IMR-90 (cell line): ENCODE measurements around the gene DHRSX. TPM values are rescaled to one million over a fixed set of nuclear protein-coding genes. Genes with fewer than 3 reads are reported as not detected.

ENCODE experiments used
- ATAC-seq: fragments of 200-7000 bp; cut with Tn5 transposase; 2 replicates; pipeline ENCODE4 v1.9.1; 2020; ENCODE audit warnings: low read depth, mild to moderate bottlenecking, moderate library complexity
- BruUV-seq: library from RNA; stranded (reverse); fragments of 400-500 nt; replicated peaks from 2 replicates; lab custom pipeline; 2021; lab: Mats Ljungman, UMichigan
- CTCF ChIA-PET: fragments of 300-600 bp; formaldehyde crosslinking; extraction: SDS; loops from one replicate; lab custom pipeline; 2021; ENCODE audit warnings: antibody characterized with exemption; lab: Yijun Ruan, JAX
- POLR2A ChIA-PET: fragments of 300-600 bp; sonication (Branson Sonifier 250); formaldehyde crosslinking; loops from one replicate; lab custom pipeline; 2022; ENCODE audit warnings: antibody characterized with exemption; ENCODE audit not compliant: unreplicated experiment; lab: Charles Lee
- DNase-seq: peaks from one replicate; pipeline ENCODE4 v3.0.0; 2013
- H2AFZ ChIP-seq: replicated peaks from 2 replicates; pipeline ENCODE3; 2013; ENCODE audit warnings: low read length, mild to moderate bottlenecking; ENCODE audit not compliant: poor library complexity
- H2AK5ac ChIP-seq: 2 replicates; pipeline ENCODE4 v1.6.1; 2013; ENCODE audit warnings: low read depth, low read length, inconsistent platforms
- H2AK9ac ChIP-seq: replicated peaks from 2 replicates; pipeline ENCODE3; 2013; ENCODE audit warnings: mild to moderate bottlenecking, low read depth, low read length, moderate library complexity; ENCODE audit not compliant: poor library complexity
- H2BK120ac ChIP-seq: 2 replicates; pipeline ENCODE4 v1.6.1; 2013; ENCODE audit warnings: low read depth, low read length, inconsistent platforms
- H2BK15ac ChIP-seq: 3 replicates; pipeline ENCODE4 v1.6.1; 2013; ENCODE audit warnings: low read depth, low read length, inconsistent platforms
- H2BK20ac ChIP-seq: 2 replicates; pipeline ENCODE4 v1.6.1; 2013; ENCODE audit warnings: low read depth, mild to moderate bottlenecking, inconsistent platforms, low read length, moderate library complexity
- H2BK5ac ChIP-seq: 2 replicates; pipeline ENCODE4 v1.6.1; 2013; ENCODE audit warnings: mild to moderate bottlenecking, low read depth, low read length, inconsistent platforms; ENCODE audit not compliant: poor library complexity, severe bottlenecking
- H3K14ac ChIP-seq: replicated peaks from 2 replicates; pipeline ENCODE4 v1.6.1; 2013; ENCODE audit warnings: low read depth, low read length, inconsistent platforms
- H3K18ac ChIP-seq: 2 replicates; pipeline ENCODE4 v1.6.1; 2013; ENCODE audit warnings: low read depth, low read length, control low read depth
- H3K23ac ChIP-seq: 2 replicates; pipeline ENCODE4 v1.6.1; 2013; ENCODE audit warnings: low read depth, low read length, inconsistent platforms
- H3K27ac ChIP-seq: 2 replicates; pipeline ENCODE4 v1.5.1; 2013; ENCODE audit warnings: mild to moderate bottlenecking, control low read depth, low read length; ENCODE audit not compliant: insufficient read depth
- H3K27me3 ChIP-seq: 2 replicates; pipeline ENCODE4 v1.6.1; 2013; ENCODE audit warnings: low read length; ENCODE audit not compliant: control insufficient read depth, insufficient read depth
- H3K36me3 ChIP-seq: 2 replicates; pipeline ENCODE4 v1.6.1; 2013; ENCODE audit warnings: low read length, mixed read lengths; ENCODE audit not compliant: control insufficient read depth, insufficient read depth
- H3K4ac ChIP-seq: 2 replicates; pipeline ENCODE4 v1.6.1; 2013; ENCODE audit warnings: low read depth, low read length, inconsistent platforms
- H3K4me1 ChIP-seq: 2 replicates; pipeline ENCODE4 v1.6.1; 2013; ENCODE audit warnings: low read length, mixed read lengths; ENCODE audit not compliant: control insufficient read depth, insufficient read depth
- H3K4me2 ChIP-seq: 2 replicates; pipeline ENCODE4 v1.6.1; 2013; ENCODE audit warnings: low read depth, mild to moderate bottlenecking, control low read depth, low read length, moderate library complexity
- H3K4me3 ChIP-seq: 2 replicates; pipeline ENCODE4 v1.5.1; 2013; ENCODE audit warnings: low read depth, mild to moderate bottlenecking, control low read depth, low read length, moderate library complexity; ENCODE audit not compliant: insufficient read depth
- H3K56ac ChIP-seq: 2 replicates; pipeline ENCODE4 v1.6.1; 2013; ENCODE audit warnings: low read length, inconsistent platforms; ENCODE audit not compliant: insufficient read depth; ENCODE audit errors: extremely low read depth
- H3K79me1 ChIP-seq, 2 experiments: 2 replicates each; pipeline ENCODE4 v1.6.1; 2013; ENCODE audit warnings: low read length in 2 of 2, inconsistent platforms in 1 of 2, low read depth in 1 of 2
- H3K9ac ChIP-seq: 2 replicates; pipeline ENCODE4 v1.6.1; 2013; ENCODE audit warnings: low read depth, low read length, control low read depth
- H3K9me1 ChIP-seq: 2 replicates; pipeline ENCODE4 v1.6.1; 2013; ENCODE audit warnings: low read length, inconsistent platforms; ENCODE audit not compliant: insufficient read depth
- H3K9me3 ChIP-seq: 2 replicates; pipeline ENCODE4 v1.6.1; 2013; ENCODE audit warnings: low read length; ENCODE audit not compliant: control insufficient read depth, insufficient read depth
- H4K20me1 ChIP-seq: 2 replicates; pipeline ENCODE4 v1.6.1; 2013; ENCODE audit warnings: low read length, inconsistent platforms; ENCODE audit not compliant: insufficient read depth
- H4K5ac ChIP-seq: 2 replicates; pipeline ENCODE4 v1.6.1; 2013; ENCODE audit warnings: mild to moderate bottlenecking, low read depth, low read length, control low read depth
- H4K8ac ChIP-seq, 2 experiments: 2 replicates each; pipeline ENCODE4 v1.6.1; 2013; ENCODE audit warnings: low read depth in 2 of 2, low read length in 2 of 2, control low read depth in 1 of 2, inconsistent platforms in 1 of 2
- H4K91ac ChIP-seq: 2 replicates; pipeline ENCODE4 v1.6.1; 2013; ENCODE audit warnings: low read depth, low read length, inconsistent platforms; ENCODE audit not compliant: insufficient read depth
- BHLHE40 ChIP-seq: fragments of 150-350 bp; IDR thresholded peaks from 2 replicates; pipeline ENCODE4 v1.6.1; 2016; ENCODE audit warnings: mild to moderate bottlenecking, low read depth, low read length
- CEBPB ChIP-seq: IDR thresholded peaks from 2 replicates; pipeline ENCODE4 v1.6.1; 2012; ENCODE audit warnings: low read depth, low read length, improper control_type of control experiment
- CHD1 ChIP-seq: IDR thresholded peaks from 2 replicates; pipeline ENCODE4 v1.6.1; 2012; ENCODE audit warnings: low read depth, low read length, improper control_type of control experiment
- CTCF ChIP-seq: conservative IDR thresholded peaks from 2 replicates; pipeline ENCODE4 v1.5.1; 2012; ENCODE audit warnings: mild to moderate bottlenecking, low read depth, low read length, improper control_type of control experiment
- ELK1 ChIP-seq: fragments of 150-350 bp; IDR thresholded peaks from 2 replicates; pipeline ENCODE4 v1.6.1; 2016; ENCODE audit warnings: low read depth, mild to moderate bottlenecking, low read length, moderate library complexity, borderline replicate concordance
- FOS ChIP-seq: fragments of 150-350 bp; IDR thresholded peaks from 2 replicates; pipeline ENCODE4 v1.6.1; 2016; ENCODE audit warnings: low read depth, low read length
- MAFK ChIP-seq: IDR thresholded peaks from 2 replicates; pipeline ENCODE4 v1.6.1; 2012; ENCODE audit warnings: low read depth, low read length, improper control_type of control experiment
- MAZ ChIP-seq: IDR thresholded peaks from 2 replicates; pipeline ENCODE4 v1.6.1; 2012; ENCODE audit warnings: low read depth, mild to moderate bottlenecking, low read length, improper control_type of control experiment, moderate library complexity, borderline replicate concordance
- MXI1 ChIP-seq: IDR thresholded peaks from 2 replicates; pipeline ENCODE4 v1.6.1; 2012; ENCODE audit warnings: low read depth, mild to moderate bottlenecking, low read length, moderate library complexity, borderline replicate concordance
- NFE2L2 ChIP-seq: fragments of 150-350 bp; IDR thresholded peaks from 2 replicates; pipeline ENCODE4 v1.6.1; 2016; ENCODE audit warnings: low read depth, mild to moderate bottlenecking, low read length
- POLR2A ChIP-seq: IDR thresholded peaks from 2 replicates; pipeline ENCODE4 v1.6.1; 2012; ENCODE audit warnings: mild to moderate bottlenecking, low read depth, low read length
- RAD21 ChIP-seq: IDR thresholded peaks from 2 replicates; pipeline ENCODE4 v1.6.1; 2012; ENCODE audit warnings: low read length, improper control_type of control experiment
- RCOR1 ChIP-seq: IDR thresholded peaks from 2 replicates; pipeline ENCODE4 v1.6.1; 2012; ENCODE audit warnings: mild to moderate bottlenecking, low read length, improper control_type of control experiment; ENCODE audit not compliant: insufficient replicate concordance
- RFX5 ChIP-seq: IDR thresholded peaks from 2 replicates; pipeline ENCODE4 v1.8.0; 2012; ENCODE audit warnings: low read depth, mild to moderate bottlenecking, low read length, moderate library complexity
- SMC3 ChIP-seq: fragments of 150-350 bp; IDR thresholded peaks from 2 replicates; pipeline ENCODE4 v1.6.1; 2016; ENCODE audit warnings: low read depth, mild to moderate bottlenecking, antibody characterized with exemption, low read length, moderate library complexity
- USF2 ChIP-seq: fragments of 150-350 bp; IDR thresholded peaks from 2 replicates; pipeline ENCODE4 v1.6.1; 2017; ENCODE audit warnings: mild to moderate bottlenecking, antibody characterized with exemption, low read length, low read depth
- WGBS, 2 experiments: methylation state at CpG; one replicate each; pipeline versions ENCODE4 v1.1.5 to v1.1.7; 2013; ENCODE audit warnings: missing lambda C conversion rate in 2 of 2; ENCODE audit not compliant: insufficient read length in 1 of 2; ENCODE audit errors: extremely low coverage in 2 of 2; 5-methylcytosine and 5-hydroxymethylcytosine counted together
- dilution Hi-C: fragments of 300-500 bp; cut with HindIII; formaldehyde crosslinking; loops from one replicate; pipeline ENCODE4 v1.14.3; 2018; ENCODE audit warnings: low sequenced_read_pairs; ENCODE audit not compliant: unreplicated experiment
- in situ Hi-C: fragments of 300-500 bp; cut with MboI; formaldehyde crosslinking; loops from 3 replicates; pipeline ENCODE4 v1.14.3; 2019; ENCODE audit warnings: low sequenced_read_pairs, inconsistent platforms, mixed read lengths
- intact Hi-C: fragments of 100-400 bp; cut with micrococcal nuclease; formaldehyde crosslinking; loops from 2 replicates; pipeline ENCODE4 v1.10.0; 2022
- polyA plus RNA-seq, 3 experiments: library from polyadenylated mRNA; depleted of rRNA; stranded (reverse); fragments of >200 nt; gene quantifications; 2 replicates each; pipeline ENCODE4 v1.2.3, GENCODE V29; 2012; ENCODE audit warnings: low replicate concordance in 1 of 3
- total RNA-seq: library from RNA; depleted of rRNA; stranded (reverse); fragments of >200 nt; gene quantifications from 2 replicates; pipeline ENCODE4 v1.2.3, GENCODE V29; 2012

Gene DHRSX
- total and polyA plus RNA-seq, 2 of the 4 experiments (the other 2 are of a cell fraction): 26.2 to 38.0 TPM

- Histone ChIP-seq H3K56ac (no peak overlapping the region), H4K91ac (no peak overlapping the region), H3K9me3 (no peaks in the 10 kb centered on the region), H3K23ac (no peak overlapping the region), H3K4ac (no peak overlapping the region), H3K79me1 (no peaks in the 10 kb centered on the region), H3K4me2 (no peak overlapping the region), H3K27me3 (no peaks in the 10 kb centered on the region), H4K5ac (no peak overlapping the region), H2AK5ac (no peak overlapping the region), H4K20me1 (no peaks in the 10 kb centered on the region), H3K4me3 (no peak overlapping the region), H3K36me3 (peaks cover 11% of the 10 kb centered on the region), H3K14ac (no peak overlapping the region), H2BK20ac (no peak overlapping the region), H2BK15ac (no peak overlapping the region), H3K9me1 (no peaks in the 10 kb centered on the region), H3K4me1 (0 out of 2 replicates have a peak, but pooled peaks cover 2% of the 10 kb centered on the region), H2AFZ (no peak overlapping the region), H4K8ac (no peak overlapping the region), H2AK9ac (no peak overlapping the region), H2BK120ac (no peak overlapping the region), H3K27ac (no peak overlapping the region), H3K18ac (no peak overlapping the region), H2BK5ac (no peak overlapping the region), H3K9ac (no peak overlapping the region)
- intact Hi-C loops: no loop called here
- TF ChIP-seq RCOR1: no peak
- TF ChIP-seq RAD21: no peak
- TF ChIP-seq BHLHE40: no peak
- TF ChIP-seq MXI1: no peak
- TF ChIP-seq USF2: no peak
- TF ChIP-seq CTCF: no peak
- TF ChIP-seq CEBPB: no peak
- no peak for TF ChIP-seq MAZ
- TF ChIP-seq FOS: no peak
- no peak for TF ChIP-seq POLR2A
- TF ChIP-seq CHD1: no peak
- no peak for TF ChIP-seq SMC3
- no peak for TF ChIP-seq ELK1
- no peak for TF ChIP-seq NFE2L2
- no peak for TF ChIP-seq RFX5
- TF ChIP-seq MAFK: no peak
- POLR2A ChIA-PET: no interaction called here
- DNase-seq: no peak
- dilution Hi-C loops: no loop called here
- ATAC-seq: no peak
- BruUV-seq: no TSS peak
- in situ Hi-C loops: no loop called here
- CTCF ChIA-PET: no interaction called here
- WGBS, 2 experiments: no CpG with 5 or more reads among the region's 2 CpGs
Measured at GRCh38 chrX:2286731-2287130, 214.0 kb downstream of the DHRSX start.
